Activated T-cell treated with anti-CD3 and anti-CD28 coated beads for 48 hours (primary cell): Measurements from ENCODE around the gene TMEM240.
"Not testable (repeated sequence)": the region's sequence is repeated elsewhere in the genome, so short reads cannot be mapped to it uniquely, and the experiment has no call there.

Experiments
- DNase-seq: peaks from one replicate; pipeline ENCODE4 v3.0.0-alpha.2; 2020; ENCODE audit warnings: low read depth

The TMEM240 gene

DNA sequence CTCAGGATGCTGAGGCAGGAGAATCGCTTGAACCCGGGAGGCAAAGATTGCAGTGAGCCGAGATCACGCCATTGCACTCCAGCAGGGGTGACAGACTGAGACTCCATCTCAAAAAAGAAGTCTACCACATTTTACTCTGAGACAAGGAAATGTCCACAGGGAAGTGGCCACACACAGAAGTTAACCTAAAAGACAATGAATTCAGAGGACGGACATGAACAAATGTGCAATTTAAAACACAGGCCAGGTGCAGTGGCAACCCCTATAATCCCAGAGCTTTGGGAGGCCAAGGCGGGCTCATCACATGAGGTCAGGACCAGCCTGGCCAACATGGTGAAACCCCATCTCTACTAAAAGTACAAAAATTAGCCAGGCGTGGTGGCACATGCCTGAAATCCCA lies 17.3 kb upstream of the TMEM240 start:
- DNase-seq = not testable (repeated sequence)

DNA sequence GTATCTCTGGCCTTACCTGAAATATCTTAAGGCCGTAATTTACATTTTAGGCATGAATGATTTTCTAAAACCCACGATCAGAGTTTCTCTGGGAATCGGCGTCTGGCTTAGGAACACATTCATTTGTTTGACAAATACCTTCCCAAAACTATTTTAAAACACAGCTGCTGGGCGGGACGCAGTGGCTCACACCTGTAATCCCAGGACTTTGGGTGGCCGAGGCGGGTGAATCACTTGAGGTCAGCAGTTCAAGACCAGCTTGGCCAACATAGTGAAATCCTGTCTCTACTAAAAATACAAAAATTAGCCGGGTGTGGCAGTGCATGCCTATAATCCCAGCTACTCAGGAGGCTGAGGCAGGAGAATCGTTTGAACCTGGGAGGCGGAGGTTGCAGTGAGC lies 16.5 kb upstream of the TMEM240 start:
- not testable (repeated sequence) for DNase-seq

DNA sequence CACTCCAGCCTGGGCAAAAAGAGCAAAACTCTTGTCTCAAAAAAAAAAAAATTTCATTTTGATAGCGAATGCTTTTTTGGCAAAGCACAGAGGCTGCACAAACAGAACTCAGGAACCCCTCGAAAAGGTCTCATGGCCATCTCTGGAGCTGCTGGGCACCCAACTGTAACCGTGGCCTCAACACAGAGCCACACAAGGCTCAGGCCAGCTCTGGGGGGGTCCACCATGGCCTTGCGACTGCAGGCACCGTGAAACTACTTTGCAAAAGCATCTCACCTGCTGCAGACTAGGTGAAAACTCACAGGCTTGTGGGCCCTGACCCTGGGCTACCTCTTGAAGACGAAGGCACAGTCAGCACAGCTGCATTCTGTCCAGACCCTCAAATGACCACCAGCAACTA lies 16.1 kb upstream of the TMEM240 start:
- DNase-seq = no peak

GRCh38 chr1:1554926-1555915 lies 14.8 kb upstream of the TMEM240 start:
- DNase-seq = no peak

GRCh38 chr1:1554550-1554925 lies 14.1 kb upstream of the TMEM240 start:
- no peak for DNase-seq

- no peak for DNase-seq
Observed at GRCh38 chr1:1553821-1554494, 13.5 kb upstream of the TMEM240 start.

- no peak for DNase-seq
Observed at GRCh38 chr1:1552263-1552639, 11.8 kb upstream of the TMEM240 start.

DNA sequence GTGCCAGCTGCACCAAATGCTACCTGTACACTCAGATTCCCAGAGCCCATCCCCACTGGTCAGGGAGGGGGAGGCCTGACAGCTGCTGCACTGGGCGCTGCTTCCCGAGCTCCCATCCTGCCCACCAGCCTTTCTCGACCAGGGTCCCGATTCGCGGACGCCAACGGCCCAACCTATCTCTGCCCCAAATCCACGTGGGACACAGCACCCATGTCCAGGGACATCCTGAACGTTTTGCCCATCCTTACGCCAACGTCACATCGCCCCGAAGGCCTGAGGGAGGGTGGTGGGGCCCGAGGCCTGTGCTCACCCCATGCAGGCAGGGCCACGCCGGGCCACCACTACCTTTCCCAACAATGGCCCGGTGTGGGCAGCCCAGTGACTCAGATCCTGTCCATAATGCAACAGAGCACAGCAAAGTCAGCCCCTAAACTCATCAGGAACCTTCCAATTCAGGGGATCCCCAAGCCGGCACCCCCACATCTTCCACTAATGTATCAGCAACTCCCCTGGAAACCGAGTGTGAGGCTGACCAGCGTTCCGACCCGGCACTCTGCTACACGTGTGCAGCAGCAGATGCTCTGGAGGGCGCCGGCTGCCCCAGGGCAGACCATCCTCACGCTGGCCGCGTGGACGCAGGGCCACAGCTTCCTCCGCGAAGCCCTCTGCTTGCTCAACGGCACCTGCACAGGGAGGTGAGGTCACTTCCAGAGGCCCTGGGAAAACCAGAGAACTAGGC lies 11.3 kb upstream of the TMEM240 start:
- DNase-seq = no peak

DNA sequence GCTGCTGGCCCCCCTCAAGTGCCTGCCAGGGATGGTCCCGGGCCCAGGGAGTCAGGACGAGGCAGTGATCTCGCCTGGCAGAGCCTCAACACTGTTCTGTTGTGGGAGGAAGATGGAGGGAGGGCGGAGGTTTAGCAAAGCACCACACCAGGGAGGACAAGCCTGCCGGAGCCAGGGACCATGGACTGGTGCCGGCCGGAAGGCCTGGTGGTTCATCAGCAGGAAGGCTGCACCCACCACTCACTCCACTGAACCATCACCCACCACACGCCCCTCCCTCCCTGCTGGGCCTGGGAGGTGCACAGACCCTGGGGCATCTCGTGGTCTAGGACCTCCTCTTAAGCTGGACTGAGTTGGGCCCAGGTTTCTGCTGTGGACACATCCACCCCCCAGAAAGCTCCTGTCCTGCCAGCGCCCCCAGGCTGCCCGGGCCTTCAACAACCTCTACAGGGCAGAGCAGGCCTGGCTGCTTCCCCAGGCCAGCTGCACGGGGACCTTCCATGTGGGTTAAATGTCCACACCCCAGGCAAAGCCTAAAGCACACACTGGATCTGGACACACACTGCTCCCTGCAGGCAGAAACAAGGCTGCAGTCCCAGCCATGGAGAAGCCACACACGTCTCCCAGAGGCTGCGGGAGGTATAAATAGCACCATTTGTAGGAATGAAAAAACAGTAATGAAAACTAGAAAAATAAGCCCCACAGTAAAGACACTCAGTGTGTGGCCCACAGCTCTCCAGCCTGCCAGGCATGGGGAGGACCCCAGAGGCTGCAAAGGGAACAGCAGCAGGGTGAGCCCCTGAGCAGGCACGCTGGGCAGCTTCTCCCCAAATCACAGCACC lies 10.4 kb upstream of the TMEM240 start:
- no peak for DNase-seq

GRCh38 chr1:1550087-1550486 lies 9.7 kb upstream of the TMEM240 start:
- DNase-seq = no peak

DNA sequence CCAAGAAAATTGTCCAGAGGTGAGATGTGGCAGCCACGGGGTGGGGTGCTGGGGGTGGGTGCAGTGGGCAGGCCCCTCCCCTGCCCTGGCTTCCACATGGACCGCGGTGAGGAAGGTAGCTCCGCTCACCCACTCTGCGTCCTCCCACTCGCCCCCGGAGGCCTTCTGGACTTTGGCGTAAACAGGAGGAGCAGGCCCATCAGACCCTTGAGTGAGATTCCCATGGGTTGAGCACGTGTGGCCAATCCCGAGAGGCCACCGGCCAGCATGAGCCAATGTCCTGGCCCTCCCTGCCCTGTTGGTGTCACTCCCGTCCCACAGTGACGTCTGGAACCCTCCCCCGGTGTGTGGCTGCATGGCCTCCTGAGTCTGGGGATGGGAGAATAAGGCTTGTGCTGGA lies 8.2 kb upstream of the TMEM240 start:
- no peak for DNase-seq

DNA sequence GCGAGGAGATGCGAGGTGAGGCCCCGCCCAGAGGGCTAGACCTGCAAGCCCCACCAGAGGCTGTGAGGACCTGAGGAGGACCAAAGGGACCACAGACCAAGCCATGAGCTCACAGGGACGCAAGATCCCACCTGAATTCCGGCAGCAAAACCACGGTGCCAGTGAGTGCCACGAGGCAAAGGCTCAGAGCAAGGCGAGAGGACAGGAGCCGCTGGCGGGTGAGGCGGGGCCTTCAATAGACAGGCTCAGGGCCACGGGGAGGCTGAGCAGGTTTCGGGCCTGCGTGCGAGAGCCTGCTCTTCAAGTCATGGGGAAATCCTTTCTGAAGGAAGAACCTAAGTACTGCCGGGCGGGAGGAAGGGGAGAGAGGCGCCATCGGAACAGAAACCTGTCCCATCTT lies 7.1 kb upstream of the TMEM240 start:
- DNase-seq = no peak

DNA sequence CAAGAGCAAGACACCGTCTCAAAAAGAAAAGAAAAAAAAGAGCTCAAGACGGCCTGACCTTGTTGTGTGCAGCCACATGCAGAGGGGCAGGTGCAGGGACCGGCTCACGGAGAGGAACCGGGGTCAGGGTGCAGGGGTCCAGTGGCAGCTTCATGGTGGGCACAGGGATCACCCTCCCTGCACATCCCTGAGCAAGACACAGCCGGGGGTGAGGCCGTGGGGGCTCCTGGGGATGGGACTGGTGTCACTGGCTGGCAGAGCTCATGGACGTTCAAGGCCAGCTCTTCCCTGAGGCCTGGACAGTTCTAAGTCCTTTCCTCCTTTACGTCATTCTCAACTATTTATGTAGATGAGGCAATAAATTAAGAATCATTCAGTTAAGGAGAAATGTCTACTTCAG lies 6.6 kb upstream of the TMEM240 start:
- no peak for DNase-seq

- DNase-seq = no peak
Observed at GRCh38 chr1:1545946-1546737, 5.7 kb upstream of the TMEM240 start.

DNA sequence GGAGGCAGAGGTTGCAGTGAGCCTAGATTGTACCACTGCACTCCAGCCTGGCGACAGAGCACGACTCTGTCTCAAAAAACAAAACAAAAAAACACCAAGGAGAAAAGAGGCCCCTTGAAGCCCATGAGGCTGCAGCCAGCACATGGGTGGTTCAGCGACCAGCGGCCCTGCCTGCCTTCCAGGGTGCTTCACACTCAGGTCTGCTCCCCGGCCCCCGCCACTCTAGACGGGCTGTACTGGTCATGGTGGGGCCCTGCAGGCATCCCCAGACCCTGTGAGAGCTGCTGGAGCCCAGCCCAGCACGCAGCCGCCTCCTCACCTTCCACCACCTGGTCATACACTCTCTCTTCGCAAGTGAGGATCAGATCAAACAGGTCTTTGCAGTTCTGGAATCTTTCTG lies 4.1 kb upstream of the TMEM240 start:
- no peak for DNase-seq

DNA sequence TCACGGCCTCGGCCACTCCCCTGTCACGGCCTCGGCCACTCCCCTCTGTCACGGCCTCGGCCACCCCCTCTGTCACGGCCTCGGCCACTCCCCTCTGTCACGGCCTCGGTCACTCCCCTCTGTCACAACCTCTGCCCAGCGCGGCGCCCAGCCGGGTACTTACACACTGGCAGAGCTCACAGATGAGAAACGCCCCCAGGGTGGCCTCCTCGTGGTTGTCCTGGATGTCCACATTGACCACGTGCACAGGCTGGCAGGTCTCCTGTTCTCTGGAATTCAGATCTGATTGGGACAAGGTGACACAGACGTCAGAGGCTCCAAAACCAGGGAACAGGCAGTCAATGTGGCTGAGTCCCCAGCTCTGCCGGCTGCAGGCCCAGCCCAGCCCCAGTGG lies 3.3 kb upstream of the TMEM240 start:
- DNase-seq = no peak

DNA sequence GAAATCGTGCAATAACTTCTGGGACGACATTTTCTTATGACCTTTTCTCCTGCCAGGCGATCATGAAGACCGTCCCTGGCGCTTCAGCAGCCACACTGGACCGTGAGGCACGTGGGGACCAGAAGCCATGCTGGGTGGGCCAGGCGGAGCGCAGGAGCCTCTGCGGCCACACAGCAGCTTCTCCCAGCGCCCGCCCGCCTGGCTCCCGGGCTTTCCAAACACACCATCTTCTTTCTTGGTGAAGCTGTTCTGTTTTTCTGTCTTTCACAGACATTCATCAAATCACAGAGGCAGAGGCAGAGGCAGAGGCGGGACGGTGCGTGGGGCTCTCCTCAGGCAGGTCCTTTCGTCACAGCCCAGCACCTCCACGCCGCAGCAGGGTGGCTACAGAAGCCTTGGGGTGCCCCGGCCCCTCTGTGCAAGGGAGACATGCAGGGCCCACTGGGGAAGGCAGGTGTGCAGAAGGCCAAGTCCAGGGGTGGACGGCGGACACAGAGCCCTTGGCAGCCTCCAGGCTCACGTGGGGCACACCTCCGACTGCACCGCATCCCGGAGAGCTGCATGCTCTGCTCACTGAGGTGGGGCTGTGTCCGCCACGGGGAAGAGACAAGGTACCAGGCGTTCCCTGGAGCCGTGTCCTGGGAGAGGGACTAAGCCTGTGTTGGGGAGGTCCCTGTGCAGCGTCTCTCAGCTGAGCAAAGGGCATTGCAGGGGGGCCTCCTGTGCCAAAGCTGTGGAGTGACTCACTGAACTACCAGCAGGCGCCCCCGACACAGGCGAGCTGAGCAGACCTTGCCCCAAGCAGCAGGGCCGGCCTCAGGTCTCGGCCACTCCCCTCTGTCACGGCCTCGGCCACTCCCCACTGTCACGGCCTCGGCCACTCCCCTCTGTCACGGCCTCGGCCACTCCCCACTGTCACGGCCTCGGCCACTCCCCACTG lies 2.6 kb upstream of the TMEM240 start:
- DNase-seq = no peak

DNA sequence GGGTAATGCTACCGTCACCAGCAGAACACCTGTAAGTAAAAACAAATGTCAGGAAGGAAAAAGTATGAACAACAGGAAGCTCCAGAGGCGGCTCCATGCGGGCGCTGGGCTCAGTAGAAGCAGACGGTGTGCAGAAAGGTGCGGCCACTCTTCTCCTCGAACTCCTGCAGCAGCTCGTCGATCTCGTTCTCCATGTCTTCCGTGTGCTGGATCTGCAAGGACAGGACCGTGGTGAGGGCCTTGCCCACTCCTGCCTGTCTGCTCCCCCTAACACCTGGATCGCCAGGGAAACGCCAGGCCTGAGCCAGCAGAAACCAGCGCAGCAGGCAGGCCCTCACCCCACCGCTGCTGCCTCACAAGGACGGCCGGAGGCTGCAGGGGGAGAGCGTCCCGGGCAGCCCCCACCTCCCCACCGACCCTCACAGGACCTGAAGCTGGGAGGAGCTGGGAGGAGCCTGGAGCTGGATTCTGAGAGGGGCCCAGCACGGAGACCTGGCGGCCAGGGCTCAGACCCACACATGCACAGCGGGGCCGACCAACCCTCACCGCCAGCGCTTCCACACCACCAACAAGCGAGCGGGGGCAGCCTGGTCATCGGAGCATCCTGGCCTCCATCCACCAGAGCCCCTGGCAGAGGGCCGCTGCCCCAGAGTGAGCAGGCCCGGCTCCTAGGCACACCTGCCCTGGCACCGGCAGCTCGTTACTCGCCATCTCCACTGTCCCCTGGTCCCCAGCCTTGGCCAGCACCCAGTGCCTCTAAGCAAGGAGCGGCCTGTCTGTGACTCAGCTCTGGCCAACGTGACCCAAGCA lies 1.7 kb upstream of the TMEM240 start:
- no peak for DNase-seq
